H7 (cell line): ENCODE measurements around the gene KCNK15. TPM values are rescaled to one million over a fixed set of nuclear protein-coding genes. Genes with fewer than 3 reads are reported as not detected.

Source experiments
- DNase-seq: peaks from one replicate; pipeline ENCODE4 v3.0.0; 2012
- H3K27me3 ChIP-seq: 2 replicates; pipeline ENCODE4 v1.6.0; 2011; ENCODE audit warnings: mild to moderate bottlenecking, low read length; ENCODE audit not compliant: control insufficient read depth, insufficient read depth
- H3K36me3 ChIP-seq: replicated peaks from 2 replicates; pipeline ENCODE4 v1.5.1; 2011; ENCODE audit warnings: low read length; ENCODE audit not compliant: control insufficient read depth, insufficient read depth
- H3K4me3 ChIP-seq: 2 replicates; pipeline ENCODE4 v1.5.1; 2011; ENCODE audit warnings: low read depth, mild to moderate bottlenecking, control low read depth, low read length, moderate library complexity; ENCODE audit not compliant: insufficient read depth
- total RNA-seq: library from RNA; depleted of rRNA; stranded (reverse); fragments of >200 nt; shearing (Covaris generic); gene quantifications from 2 replicates; pipeline ENCODE4 v1.2.3, GENCODE V29; 2014

Gene KCNK15
- total RNA-seq, 1 experiment from 2014 or later, result 0.14 TPM

DNA sequence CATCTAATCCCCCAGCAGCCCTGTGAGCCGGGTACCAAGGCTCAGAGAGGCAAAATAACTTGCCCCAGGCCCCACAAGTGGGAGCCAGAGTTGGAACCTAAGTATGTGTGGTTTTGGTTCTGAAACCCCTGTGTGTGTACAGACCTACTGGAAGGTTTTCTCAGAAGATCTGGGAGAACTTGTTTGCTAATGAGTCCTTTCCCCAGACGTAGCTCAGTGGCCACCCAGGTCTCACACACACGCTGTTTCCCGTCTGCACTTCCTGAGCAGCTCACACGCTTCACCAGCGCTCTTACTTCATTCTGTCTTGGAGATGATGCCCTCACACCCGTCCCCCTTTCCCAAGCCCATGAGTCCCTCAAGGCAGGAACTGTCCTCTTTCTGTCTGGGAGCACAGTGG, 22.3 kb upstream of the KCNK15 start:
- no peak for DNase-seq
- Histone ChIP-seq H3K36me3 (no peaks in the 10 kb centered on the region), H3K4me3 (no peak overlapping the region), H3K27me3 (no peaks in the 10 kb centered on the region)

DNA sequence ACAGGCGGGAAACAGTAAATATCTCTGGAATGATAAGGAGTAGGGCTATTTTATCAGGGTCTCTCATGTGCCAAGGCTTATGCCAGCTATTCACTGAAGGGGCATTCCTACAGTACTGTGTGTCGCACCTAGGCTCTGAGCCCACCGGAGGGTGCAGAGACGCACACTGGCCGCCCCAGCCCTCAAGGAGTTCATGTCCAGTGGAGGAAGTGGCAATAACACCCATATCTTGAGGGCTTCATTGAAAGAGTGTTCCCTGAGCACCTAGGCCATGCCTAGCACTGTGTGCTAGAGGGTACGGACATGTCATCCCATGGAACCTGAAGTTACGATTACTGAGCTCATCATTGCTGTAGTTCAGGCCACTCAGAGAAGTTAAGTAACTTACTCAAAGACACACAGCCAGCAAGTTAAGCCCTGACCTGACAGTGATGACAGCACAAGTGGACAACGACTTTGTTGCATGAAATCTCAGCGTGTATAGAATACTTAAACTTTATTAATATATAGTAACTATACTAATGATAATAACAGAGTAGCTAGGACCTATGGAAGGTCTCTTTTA, 21.8 kb upstream of the KCNK15 start:
- DNase-seq, result no peak
- H3K36me3 ChIP-seq, result no peaks in the 10 kb centered on the region

GRCh38 chr20:44724423-44725091, 21.1 kb upstream of the KCNK15 start:
- no peak overlapping the region for H3K4me3 ChIP-seq
- no peaks in the 10 kb centered on the region for H3K27me3 ChIP-seq
- H3K36me3 ChIP-seq, result no peaks in the 10 kb centered on the region
- peak; percentile 68 for DNase-seq

More for the DNA sequence above, 21.8 kb upstream of the KCNK15 start:
- no peak overlapping the region for H3K4me3 ChIP-seq
- no peaks in the 10 kb centered on the region for H3K27me3 ChIP-seq

DNA sequence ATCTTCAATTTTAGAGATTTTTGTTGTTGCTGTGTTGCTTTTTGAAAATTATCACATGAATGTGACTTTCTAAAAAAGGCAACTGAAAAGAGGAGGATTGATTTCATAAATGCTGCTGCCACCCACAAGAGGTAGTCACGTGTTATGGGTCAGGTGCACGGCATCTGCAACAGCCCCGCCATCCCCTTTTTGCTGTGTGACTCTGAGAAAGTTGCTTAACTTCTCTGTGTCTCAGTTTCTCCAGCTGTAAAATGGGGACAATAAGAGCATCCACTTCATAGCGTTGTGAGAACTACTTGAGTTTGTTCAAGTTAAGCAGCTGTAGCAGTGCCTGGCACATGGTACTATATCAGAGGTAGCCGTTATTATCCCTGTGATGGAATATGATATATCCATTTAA, 19.8 kb upstream of the KCNK15 start:
- no peak overlapping the region for H3K4me3 ChIP-seq
- no peaks in the 10 kb centered on the region for H3K27me3 ChIP-seq
- H3K36me3 ChIP-seq, result no peaks in the 10 kb centered on the region
- no peak for DNase-seq

DNA sequence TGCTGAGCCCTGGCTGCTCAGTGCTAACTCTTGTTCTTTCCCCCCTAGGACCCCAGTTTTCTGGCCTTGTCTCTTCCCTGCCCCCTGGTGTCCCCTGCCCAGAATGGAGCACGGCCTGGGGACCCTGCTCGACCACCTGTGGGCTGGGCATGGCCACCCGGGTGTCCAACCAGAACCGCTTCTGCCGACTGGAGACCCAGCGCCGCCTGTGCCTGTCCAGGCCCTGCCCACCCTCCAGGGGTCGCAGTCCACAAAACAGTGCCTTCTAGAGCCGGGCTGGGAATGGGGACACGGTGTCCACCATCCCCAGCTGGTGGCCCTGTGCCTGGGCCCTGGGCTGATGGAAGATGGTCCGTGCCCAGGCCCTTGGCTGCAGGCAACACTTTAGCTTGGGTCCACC, 18.6 kb upstream of the KCNK15 start:
- Histone ChIP-seq H3K36me3 (no peaks in the 10 kb centered on the region), H3K4me3 (no peak overlapping the region), H3K27me3 (no peaks in the 10 kb centered on the region)
- DNase-seq, result peak; percentile 70

DNA sequence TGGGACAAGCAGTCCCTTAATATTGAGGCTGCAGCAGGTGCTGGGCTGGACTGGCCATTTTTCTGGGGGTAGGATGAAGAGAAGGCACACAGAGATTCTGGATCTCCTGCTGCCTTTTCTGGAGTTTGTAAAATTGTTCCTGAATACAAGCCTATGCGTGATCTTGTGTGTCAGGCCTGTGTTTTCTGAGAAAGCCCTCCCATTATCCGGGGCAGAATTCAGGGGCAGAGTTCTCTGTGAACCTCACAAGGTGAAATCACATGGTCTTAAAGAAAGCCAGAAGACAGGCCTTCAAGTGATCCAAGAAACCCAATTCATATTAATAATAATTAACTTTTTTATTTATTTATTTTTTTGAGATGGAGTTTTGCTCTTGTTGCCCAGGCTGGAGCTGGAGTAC, 18.0 kb upstream of the KCNK15 start:
- Histone ChIP-seq H3K36me3 (no peaks in the 10 kb centered on the region), H3K27me3 (no peaks in the 10 kb centered on the region), H3K4me3 (no peak overlapping the region)
- DNase-seq, result no peak

DNA sequence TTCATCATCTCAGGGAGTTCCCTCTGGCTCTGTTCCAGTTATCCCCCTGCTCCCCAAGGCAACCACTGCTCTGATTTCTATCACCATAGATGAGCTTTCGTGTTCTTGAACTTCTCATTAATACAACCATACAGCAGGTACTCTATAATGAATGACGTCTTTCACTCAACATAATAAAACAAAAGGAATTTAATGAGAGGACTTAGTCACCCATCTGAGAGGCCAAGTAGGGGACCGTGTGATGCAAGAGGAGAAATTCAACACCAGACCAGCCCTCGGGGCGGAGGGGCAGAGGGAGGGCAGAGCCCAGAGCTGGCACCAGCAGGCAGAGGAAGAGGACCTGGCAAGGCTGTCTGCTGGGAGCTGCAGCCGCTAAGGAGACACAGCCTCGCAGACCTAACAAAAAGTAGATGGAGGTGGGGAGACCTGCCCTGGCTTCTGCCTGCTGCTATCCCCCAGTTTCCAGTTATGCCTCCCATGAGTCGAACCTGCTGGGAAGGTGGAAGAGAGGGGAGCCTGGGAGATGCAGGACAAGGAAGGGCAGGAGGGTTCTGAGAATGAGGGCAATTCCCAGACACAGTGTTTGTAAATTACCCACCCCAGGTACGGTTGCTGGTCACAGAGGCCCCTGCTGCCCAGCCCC, 16.7 kb upstream of the KCNK15 start:
- DNase-seq, result peak; percentile 86
- H3K27me3 ChIP-seq, result no peaks in the 10 kb centered on the region
- H3K36me3 ChIP-seq, result no peaks in the 10 kb centered on the region
- H3K4me3 ChIP-seq, result no peak overlapping the region

DNA sequence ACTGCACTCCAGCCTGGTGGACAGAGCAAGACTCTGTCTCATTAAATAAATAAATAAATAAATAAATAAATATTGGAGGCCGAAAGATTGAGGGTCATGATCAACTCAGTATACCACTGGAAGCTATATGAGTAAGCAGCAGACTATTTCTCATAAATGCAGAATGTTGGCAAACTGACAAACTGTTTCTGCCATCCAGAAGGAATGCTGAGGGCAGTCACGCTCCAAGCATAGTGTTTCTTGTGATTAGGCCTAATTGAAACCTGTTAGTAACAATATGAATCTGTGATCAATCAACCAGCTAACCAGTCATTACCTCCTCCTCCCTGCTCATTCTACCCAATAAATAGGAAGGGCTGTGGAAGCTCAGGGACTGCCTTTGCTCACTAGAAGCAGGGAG, 15.2 kb upstream of the KCNK15 start:
- DNase-seq, result no peak
- no peaks in the 10 kb centered on the region for H3K27me3 ChIP-seq
- no peak overlapping the region for H3K4me3 ChIP-seq
- no peaks in the 10 kb centered on the region for H3K36me3 ChIP-seq

- DNase-seq, result no peak
- Histone ChIP-seq H3K36me3 (no peaks in the 10 kb centered on the region), H3K4me3 (no peak overlapping the region), H3K27me3 (no peaks in the 10 kb centered on the region)
Observed at GRCh38 chr20:44731657-44732056, 14.0 kb upstream of the KCNK15 start.

GRCh38 chr20:44732327-44732726, 13.3 kb upstream of the KCNK15 start:
- Histone ChIP-seq H3K36me3 (no peaks in the 10 kb centered on the region), H3K27me3 (no peaks in the 10 kb centered on the region), H3K4me3 (no peak overlapping the region)
- no peak for DNase-seq

DNA sequence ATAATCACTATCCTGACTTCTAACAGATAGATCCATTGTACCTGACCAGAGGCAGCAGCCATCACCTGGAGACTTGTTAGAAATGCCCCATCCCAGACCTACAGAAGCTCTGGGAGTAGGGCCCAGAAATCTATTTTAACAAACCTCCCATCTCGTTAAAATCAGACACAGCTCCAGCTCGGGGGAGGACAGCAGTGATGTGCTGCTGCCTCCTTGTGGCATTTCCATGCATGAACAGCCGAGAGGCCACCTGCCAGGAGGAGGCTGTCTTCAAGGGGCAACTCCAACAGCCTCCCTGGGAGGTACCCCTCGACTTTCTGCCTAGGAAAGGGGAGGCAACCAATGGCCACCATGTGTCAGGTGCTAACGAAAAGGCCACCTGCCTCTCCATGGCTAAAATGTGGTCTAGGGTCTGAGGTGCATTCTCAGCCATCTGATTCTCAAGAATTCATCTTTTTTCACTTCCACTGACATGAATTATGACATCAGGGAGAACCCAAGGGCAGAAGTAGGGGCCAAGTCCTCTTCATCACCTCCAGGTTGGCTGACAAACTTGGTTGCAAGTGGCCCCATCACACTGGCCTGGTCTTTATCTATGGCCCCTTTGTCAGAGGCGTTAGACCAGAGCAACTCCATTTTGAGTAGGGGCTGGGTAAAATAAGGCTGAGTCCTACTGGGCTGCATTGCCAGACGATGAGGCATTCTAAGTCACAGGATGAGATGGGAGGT, 12.2 kb upstream of the KCNK15 start:
- H3K36me3 ChIP-seq, result no peaks in the 10 kb centered on the region
- no peaks in the 10 kb centered on the region for H3K27me3 ChIP-seq
- H3K4me3 ChIP-seq, result no peak overlapping the region
- DNase-seq, result peak; percentile 79

DNA sequence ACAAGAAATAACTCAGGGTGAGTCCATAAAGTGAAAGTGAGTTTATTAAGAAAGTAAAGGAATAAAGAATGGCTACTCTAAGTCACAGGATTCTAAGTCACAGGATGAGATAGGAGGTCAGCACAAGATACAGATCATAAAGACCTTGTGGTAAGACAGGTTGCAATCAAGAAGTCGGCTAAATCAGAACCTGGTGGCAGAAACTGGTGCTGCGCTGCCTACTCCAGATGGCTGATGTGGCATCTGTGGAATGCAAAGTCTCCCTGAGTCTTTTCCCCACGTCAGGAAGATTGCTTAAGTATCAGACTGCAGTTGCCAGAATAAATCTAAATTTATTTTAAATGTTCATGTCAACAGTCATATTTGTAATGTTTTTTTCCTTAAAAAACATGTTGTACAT, 10.7 kb upstream of the KCNK15 start:
- Histone ChIP-seq H3K27me3 (no peaks in the 10 kb centered on the region), H3K36me3 (no peaks in the 10 kb centered on the region), H3K4me3 (no peak overlapping the region)
- peak; percentile 52 for DNase-seq

DNA sequence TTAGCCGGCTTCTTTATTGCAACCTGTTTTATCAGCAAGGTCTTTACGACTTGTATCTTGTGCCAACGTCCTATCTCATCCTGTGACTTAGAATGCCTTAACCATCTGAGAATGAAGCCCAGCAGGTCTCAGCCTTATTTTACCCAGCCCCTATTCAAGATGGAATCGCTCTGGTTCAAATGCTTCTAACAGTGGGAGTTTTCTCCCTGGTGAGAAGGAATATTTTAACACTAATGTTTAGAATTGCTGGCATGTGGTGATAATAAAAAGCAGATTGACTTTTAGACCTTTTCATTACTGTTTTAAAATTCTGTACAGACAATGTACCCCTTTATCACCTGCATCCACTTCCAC, 9.9 kb upstream of the KCNK15 start:
- Histone ChIP-seq H3K27me3 (no peaks in the 10 kb centered on the region), H3K36me3 (no peaks in the 10 kb centered on the region), H3K4me3 (no peak overlapping the region)
- no peak for DNase-seq

GRCh38 chr20:44736170-44737021, 9.3 kb upstream of the KCNK15 start:
- Histone ChIP-seq H3K36me3 (no peaks in the 10 kb centered on the region), H3K4me3 (no peak overlapping the region), H3K27me3 (no peaks in the 10 kb centered on the region)
- DNase-seq, result peak; percentile 83
